Activated CD4-positive, alpha-beta T cell treated with anti-CD3 and anti-CD28 coated beads for 24 hours (primary cell): Measurements from ENCODE around the gene FITM1.
A peak's percentile ranks its signal among the peaks of the same experiment; 100 is the strongest.

Experiments used
- DNase-seq, 2 donors: peaks; one replicate each; pipeline ENCODE4 v3.0.0-alpha.2; 2020; ENCODE audit warnings: low read depth in 2 of 2

FITM1 gene

DNA sequence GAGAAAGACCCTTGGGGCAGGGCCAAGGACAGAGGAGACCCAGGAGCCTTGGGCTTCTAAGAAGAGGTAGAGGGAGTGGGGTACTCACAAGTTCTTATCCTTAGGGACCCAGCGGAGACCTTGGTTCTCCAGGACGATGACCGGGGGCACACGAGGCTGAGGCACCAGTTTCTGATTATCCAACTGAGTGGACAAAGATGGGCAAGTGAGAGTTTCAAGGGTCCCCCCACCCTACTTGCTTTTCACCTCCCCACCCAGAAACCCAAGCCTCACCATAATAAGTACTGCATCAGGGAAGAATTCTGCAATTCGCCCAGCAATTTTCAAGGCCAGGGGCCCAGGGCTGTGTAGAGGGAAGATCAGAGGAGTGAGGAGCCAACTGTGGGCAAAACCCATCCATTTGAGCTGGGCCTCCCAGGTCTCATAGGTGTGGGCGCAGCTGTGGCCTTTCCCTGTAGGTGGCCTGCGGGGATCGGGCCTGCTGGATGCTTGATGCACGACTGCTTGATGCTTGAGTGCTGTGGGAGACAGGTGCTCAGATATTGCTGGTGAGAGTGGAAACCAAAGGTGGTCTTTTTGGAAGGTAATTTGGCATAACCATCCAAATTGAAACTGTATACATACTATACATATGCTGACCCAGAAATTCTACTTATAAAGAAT, 8.9 kb downstream of the FITM1 start:
- DNase-seq: no peak

DNA sequence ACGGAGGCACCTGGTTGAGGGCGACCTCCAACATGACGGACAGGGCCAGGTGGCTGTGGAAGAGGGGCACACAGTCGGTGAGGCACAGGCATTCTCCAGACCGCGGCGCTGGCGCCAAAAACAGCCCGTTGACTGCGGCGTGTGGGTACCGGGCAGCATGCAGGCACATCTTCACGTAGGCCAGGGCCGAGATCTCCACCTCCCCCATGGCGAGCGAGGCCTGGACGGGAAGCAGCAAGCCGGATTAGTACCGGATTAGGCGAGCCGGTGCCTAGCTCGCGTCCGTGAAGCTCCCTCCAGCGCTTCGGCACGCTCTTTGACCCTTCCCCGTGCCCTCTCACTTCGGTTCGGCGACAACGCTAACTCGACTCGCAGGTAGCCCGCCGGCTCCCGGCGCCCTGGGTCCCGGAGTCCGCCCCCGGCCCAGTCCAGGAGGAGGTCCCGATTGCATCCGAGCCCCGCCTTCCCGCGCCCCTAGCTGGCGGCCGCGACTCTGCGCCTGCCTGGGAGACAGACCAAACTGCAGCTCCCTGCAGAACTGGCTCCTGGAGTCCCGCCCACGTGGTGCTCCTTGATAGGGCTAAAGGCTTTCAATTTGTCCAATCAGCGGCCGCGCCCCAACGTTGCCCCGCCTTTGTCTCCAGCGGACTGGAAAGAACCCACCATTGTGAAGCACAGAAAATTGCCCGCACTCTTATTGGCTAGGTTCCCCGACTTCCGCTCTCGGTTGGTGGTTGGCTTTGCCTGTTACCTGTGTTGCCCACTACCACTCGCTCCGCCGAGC, 10.8 kb downstream of the FITM1 start, which contains the start of gene EMC9:
EMC9 (minus strand) TSS at position 495 of the 784 bp plus-strand sequence; CDS start at position 208, 287 bp downstream.
- peak; percentile 99 to 100 for DNase-seq

DNA sequence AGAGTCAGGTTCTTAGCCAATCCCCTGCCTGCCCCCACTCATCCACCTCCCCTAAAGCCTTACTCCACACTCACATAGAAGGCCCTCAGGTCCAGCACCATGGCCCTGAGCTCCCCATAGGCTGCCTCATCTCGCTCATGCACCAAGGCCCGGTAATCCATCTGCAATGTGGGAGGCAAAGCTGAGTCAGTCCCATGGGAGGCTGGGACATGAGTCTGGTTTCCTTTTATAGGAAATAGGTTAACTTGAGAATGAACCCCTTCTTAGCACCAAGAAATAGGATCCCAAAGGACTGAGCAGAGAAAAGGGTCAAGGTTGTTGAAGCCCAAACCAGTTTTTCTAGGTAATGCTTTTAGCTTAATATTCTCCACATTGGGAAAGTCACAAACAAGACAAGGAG, 13.1 kb downstream of the FITM1 start:
- no peak for DNase-seq

DNA sequence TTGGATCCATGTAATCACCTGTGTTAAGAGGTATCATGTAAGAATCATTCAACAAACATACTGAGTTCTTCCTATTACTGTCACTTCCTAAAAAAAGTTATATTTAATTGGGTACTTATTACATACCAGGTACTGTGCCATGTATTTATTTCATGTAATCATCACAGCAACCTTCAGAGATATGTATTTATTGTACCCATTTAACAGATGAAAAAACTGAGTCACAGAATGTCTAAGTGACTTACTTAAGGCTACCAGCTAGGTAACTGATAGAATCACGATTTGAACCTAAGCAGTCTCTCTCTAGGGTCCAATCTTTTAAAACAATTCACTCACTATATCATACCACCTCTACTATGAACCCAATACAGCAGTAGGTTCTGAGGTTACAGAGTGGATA, 14.0 kb downstream of the FITM1 start:
- no peak for DNase-seq

DNA sequence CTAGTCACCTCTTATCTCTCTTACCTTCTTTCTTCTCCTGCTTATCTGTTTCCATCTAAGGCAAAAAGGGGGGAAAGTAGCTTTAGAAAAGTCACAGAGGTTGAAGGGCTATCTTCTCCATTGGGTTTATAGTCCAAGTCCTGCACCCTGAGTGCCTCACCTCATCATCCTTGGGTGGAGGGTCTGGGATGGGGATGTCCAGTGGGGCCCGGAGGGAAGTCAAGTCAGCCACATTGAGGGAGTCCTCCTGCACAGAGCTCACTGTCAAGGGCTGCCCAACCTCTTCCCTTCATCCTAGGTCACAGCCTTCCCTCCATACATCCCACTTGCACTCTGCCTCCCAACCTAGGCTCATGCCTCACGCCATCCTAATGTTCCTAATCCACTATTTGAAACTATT, 14.8 kb downstream of the FITM1 start:
- DNase-seq: no peak

DNA sequence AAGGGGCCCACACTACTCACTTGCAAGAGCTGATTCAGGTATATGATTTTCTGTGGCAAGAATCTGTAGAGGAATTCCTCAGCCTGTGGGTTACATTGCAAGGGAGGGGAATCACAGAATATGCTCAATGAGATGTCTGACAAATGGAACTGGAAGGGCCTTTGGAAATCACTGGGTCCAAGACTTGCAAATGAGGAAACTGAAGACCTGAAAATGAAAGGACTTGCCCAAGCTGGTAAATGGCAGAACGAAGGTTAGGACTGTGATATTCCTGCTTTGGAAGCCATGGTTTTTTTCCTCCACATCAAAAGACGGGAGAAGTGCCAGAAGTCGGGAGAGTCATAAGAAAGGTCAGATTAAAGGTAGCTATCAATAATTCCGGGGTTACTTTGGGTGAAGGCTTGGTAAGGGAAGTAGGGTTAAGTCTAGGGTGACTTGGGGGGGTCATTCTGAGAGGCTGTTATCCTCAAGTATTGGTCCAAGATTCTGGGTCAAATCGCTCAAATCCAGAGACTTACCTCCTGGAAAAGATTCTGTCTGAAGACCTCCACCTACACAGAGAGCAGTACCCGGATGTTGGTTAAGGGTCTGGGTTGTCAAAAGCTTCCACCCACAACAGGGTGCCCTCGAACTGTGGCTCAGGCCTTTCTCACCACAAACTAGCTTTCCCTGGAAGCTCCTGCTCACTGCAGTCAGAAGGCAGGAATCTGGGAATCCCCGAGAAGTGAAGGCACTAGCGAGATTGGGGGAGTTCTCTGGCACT, 15.4 kb downstream of the FITM1 start:
- DNase-seq: no peak

DNA sequence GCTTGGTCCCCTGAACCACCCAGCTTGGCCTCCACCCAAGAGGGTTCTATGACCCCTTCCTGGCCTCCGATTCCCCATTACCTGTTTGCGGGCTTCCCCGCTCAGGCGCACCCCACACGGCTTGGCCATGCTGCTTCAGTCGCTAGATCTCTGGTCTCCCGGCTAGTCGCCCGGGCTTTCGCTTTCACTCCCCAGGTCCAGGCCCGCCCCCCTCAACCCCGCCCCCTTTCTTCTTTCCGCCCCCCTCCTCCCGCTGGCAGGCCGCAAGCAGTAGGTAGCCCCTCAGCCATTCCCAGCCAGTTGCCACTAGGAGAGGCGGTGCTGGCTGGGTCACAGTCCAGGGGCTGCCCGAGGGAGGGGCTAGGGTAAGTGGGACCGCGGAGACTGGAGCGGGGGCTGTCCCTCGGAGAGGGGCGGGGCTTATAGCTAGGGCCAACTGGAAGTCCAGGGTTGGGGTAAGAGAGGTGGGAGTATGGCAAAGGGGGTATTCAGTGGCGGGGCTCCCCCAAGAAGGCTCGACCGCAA, 16.1 kb downstream of the FITM1 start, which contains the start of gene PSME2:
PSME2 (minus strand) TSS at position 158 of the 525 bp plus-strand sequence; CDS start at position 129, 29 bp downstream.
- DNase-seq: peak; percentile 75 to 86

DNA sequence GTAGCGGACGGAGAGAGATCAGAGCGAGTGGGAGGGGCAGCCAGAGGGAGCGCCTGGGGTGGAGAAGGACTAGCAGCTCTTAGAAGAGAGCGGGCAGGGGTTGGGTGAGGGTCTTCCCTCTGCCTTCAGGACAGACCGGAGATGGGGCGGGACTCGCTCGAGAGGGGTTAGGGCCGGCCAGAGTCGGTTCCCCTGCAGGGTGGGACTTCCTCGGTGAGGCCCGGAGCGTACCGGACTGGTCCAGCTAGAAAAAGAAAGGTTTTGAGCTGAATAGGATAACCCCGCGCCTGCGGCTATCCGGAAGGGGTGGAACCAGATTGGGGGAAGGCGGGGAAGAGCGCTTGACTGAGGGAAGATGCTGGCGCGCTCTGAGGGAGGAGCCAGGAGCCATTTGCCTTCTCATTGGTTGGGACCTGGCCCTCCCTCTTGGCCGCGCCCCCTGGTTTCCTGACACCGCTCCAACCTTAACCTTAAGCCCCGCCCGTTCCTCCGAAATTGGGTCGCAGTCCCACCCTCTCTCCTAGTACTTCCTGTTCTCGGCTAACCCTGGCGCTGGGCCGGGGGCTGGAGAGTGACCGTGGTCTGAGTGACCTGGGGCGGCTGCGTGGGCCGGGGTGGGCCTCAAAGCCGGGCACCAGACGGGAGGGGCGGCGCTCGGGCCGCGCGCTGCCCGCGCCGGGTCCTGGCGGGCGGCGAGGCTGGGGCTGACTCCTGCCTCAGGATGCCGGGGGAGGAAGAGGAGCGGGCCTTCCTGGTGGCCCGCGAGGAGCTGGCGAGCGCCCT, 16.7 kb downstream of the FITM1 start, which contains the start of gene RNF31:
RNF31 (plus strand) TSS at position 521 of the 783 bp plus-strand sequence; CDS start at position 722, 201 bp downstream.
- DNase-seq: peak; percentile 97 to 98

DNA sequence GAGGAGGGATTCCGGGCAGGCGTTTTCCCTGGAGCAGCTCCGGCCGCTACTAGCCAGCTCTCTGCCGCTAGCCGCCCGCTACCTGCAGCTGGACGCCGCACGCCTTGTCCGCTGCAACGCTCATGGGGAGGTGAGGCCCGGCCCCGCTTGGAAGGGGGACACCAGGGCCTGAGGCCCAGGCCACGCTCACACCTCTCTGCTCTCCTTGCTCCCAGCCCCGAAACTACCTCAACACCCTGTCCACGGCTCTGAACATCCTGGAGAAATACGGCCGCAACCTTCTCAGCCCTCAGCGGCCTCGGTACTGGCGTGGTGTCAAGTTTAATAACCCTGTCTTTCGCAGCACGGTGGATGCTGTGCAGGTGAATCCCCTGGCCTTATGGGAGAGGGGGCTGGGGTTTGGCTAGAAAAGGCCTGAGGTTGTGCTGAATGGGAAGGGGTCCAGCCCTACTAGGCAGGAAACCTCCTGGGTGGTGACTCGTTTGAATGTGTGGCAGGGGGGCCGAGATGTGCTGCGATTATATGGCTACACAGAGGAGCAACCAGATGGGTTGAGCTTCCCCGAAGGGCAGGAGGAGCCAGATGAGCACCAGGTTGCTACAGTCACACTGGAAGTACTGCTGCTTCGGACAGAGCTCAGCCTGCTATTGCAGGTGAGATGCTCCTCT, 17.4 kb downstream of the FITM1 start:
- no peak for DNase-seq

DNA sequence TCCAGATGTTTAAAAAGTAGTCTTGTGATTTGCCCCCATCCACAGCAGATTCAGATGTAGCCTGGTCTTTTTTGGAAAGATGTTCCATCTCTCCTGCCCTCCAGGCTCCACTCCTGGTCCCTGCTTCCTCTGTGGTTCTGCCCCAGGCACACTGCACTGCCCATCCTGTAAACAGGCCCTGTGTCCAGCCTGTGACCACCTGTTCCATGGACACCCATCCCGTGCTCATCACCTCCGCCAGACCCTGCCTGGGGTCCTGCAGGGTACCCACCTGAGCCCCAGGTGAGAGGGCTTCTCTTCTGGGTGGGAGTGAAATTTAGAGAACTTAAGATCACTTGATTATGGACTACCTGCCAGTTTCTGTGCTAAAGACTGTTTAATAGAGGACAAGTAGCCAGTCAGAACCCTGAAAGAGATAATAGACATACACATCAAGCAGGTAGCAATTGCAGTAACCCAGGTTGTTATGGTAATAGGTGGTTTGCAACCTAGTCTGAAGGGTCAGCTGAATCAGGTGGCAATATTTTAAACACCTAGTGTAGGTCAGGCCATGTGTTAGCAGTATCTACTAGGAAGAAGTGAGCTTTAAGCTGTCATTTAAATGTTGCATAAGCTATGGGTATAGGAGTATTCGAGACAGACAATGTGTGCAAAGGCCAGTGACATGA, 19.0 kb downstream of the FITM1 start:
- no peak for DNase-seq

DNA sequence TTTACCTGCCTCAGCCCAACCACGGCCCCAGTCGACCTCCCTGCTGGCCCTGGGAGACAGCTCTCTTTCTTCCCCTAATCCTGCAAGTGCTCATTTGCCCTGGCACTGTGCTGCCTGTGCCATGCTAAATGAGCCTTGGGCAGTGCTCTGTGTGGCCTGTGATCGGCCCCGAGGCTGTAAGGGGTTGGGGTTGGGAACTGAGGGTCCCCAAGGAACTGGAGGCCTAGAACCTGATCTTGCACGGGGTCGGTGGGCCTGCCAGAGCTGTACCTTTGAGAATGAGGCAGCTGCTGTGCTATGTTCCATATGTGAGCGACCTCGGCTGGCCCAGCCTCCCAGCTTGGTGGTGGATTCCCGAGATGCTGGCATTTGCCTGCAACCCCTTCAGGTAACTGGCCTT, 19.6 kb downstream of the FITM1 start:
- no peak for DNase-seq

DNA sequence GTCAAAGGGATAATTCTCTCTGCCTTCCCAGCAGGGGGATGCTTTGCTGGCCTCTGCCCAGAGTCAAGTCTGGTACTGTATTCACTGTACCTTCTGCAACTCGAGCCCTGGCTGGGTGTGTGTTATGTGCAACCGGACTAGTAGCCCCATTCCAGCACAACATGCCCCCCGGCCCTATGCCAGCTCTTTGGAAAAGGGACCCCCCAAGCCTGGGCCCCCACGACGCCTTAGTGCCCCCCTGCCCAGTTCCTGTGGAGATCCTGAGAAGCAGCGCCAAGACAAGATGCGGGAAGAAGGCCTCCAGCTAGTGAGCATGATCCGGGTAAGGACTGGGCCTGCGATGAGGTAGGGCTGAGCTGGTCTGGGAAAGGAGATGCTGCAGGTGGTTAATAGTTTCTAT, 20.1 kb downstream of the FITM1 start:
- no peak for DNase-seq

DNA sequence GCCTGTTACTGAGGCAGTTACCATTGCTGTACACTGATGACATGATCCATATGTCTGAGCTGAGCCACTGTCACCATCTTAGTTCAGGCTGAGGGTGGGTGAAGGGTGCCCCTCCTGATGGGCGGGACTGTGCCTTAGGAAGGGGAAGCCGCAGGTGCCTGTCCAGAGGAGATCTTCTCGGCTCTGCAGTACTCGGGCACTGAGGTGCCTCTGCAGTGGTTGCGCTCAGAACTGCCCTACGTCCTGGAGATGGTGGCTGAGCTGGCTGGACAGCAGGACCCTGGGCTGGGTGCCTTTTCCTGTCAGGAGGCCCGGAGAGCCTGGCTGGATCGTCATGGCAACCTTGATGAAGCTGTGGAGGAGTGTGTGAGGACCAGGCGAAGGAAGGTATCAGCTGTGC, 20.5 kb downstream of the FITM1 start:
- DNase-seq: no peak

DNA sequence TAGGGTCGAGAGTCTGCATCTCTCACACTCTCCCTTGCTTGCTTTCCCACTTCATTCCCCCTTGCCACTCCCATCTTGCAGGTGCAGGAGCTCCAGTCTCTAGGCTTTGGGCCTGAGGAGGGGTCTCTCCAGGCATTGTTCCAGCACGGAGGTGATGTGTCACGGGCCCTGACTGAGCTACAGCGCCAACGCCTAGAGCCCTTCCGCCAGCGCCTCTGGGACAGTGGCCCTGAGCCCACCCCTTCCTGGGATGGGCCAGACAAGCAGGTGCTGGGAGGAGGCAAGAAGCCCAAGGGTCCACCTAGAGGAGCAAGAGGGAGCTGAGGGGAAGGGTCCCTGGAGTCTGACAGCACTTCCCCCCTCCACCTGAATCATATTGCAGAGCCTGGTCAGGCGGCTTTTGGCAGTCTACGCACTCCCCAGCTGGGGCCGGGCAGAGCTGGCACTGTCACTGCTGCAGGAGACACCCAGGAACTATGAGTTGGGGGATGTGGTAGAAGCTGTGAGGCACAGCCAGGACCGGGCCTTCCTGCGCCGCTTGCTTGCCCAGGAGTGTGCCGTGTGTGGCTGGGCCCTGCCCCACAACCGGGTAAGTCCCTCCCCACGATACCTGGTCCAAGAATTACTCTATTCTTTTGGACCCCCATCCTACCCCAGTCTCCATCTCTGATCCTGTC, 21.1 kb downstream of the FITM1 start:
- DNase-seq: no peak

DNA sequence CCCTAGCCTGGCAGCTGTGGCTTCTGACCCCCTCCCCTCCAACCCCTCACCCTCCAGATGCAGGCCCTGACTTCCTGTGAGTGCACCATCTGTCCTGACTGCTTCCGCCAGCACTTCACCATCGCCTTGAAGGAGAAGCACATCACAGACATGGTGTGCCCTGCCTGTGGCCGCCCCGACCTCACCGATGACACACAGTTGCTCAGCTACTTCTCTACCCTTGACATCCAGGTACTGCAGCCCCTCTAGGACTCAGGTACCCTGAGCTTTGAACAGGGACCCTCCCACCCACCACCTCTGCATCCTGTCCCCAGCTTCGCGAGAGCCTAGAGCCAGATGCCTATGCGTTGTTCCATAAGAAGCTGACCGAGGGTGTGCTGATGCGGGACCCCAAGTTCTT, 24.6 kb downstream of the FITM1 start:
- DNase-seq: no peak

DNA sequence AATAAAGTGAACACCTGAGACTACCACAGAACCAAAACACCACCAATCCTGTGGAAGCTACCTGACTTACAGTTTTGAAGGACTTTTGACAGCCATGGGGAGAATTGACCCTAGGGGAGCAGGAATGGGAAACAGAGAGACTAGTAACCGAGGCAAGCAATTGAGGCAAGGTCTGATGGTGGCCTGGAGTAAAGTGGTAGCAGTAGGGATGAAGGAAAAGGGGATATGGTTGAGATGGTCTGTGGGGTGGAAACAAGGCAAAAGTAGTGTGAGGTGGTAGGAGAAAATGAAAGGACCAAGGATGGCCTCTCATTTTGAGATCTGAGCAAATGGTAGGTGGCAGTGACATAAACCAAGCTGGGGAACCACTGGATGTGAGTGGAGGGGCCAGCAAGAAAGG, 26.4 kb downstream of the FITM1 start:
- DNase-seq: no peak

DNA sequence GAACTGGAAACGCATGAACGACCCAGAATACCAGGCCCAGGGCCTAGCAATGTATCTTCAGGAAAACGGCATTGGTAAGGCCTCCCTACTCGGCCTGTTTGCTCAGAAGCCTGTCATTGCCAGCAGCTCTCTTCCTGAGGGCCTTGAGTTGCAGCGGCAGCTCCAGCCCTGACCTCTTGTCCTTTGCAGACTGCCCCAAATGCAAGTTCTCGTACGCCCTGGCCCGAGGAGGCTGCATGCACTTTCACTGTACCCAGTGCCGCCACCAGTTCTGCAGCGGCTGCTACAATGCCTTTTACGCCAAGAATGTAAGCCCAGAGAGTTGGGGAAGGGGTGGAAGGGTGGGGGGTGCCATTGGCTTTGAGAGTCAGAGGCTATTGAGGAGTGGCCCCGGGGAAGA, 26.9 kb downstream of the FITM1 start:
- DNase-seq: no peak

DNA sequence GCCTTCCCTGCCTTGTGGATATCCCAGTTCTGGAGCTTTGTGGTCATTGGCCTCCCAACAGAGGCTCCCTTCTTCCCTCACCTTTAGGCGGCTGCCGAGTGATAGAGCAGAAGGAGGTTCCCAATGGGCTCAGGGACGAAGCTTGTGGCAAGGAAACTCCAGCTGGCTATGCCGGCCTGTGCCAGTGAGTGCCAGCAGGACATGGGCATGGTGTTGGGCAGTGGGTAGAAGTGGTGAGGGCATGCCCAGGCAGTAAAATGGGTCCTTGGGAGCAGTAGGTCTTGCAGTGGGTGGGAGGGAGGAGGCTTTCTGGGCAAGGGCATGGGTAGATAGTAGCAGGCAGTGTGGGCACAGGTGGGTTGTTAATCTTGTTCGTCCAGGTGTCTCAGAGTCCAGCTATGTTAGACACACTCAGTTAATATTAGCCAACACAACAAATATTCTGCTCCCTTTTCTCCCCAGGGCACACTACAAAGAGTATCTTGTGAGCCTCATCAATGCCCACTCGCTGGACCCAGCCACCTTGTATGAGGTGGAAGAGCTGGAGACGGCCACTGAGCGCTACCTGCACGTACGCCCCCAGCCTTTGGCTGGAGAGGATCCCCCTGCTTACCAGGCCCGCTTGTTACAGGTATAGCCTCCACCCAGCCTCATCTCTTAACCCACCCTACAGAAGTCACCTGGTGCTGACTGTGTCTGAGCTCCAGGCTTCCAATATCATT, 29.5 kb downstream of the FITM1 start:
- DNase-seq: no peak

DNA sequence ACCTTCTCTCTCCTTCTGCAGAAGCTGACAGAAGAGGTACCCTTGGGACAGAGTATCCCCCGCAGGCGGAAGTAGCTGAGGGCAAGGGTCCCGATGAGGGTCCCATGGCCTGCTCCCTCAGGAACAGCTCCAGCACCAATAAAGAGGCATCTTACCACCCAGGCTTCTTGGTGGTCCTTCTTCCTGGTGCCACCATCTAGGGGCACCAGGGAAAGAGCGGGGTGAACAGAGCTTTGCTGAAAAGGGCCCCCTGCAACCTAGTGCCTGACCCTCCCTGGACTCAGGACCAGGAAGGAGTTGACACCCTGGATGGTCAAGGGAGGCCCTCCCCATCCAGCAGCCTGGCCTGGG, 30.0 kb downstream of the FITM1 start:
- no peak for DNase-seq
